HG02678 (cell line): Measurements from ENCODE around the gene TSPYL4.

ENCODE experiments used
- ATAC-seq: cut with Tn5 transposase; IDR thresholded peaks from one replicate; pipeline ENCODE4 v1.9.1; 2021; ENCODE audit warnings: mild to moderate bottlenecking, moderate library complexity; ENCODE audit not compliant: unreplicated experiment

The TSPYL4 gene

DNA sequence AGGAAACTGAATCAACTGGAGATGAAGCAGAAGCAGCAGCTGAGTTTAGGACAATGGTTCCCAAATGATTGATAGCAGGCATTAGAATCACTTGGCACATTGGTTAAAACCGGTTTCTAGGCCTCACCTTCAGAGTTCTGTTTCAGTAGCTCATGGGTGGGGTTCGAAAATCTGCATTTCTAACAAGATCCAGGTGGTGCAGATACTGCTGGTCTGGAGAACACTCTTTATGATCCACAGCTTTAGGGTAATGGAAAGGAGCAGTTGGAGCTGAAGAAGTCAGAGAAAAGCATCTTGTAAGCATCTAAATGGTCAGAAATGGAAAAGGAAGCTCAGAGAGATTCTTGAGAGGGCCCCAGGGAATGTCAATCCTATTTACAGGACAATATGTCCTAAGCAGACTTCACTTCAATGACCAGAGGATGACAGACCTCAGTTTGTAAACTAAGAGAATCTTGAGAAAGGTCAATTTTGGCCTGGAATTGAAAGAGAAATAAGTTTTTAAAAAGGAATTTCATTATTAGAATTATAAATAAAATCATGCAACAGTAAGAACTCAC lies 17.4 kb upstream of the TSPYL4 start:
- ATAC-seq, result no peak

DNA sequence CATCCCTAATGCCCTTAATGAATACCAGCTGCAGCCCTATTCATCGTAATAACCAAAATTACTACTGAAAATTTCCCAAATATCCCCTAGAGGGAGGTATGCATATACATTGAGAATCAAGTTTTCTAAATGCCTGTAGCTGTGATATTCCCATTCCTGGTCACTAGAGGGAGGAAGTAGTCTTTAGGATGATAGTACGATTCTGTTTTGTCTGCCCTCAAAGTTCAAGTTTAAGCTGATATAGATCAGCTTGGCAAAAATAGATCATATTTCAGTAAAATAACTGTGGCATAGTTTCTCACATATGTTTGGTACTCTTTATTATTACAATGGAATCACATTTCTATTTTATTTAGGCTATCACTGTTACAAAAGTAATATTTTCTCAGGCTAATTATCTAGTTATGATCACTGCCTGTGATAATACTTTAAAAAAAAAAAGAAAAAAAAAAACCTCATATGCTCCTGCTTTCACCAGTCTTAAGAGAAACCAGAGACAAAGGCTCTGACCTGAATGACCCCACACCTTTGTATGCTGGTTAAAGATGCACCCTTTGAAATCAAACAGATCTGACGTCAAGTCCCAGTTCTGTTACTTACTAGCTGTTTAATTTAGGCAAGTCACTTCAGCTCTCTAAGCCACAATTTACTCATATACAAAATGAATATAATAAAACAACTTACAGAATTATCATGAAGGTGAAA lies 14.9 kb upstream of the TSPYL4 start:
- ATAC-seq, result peak; percentile 91

DNA sequence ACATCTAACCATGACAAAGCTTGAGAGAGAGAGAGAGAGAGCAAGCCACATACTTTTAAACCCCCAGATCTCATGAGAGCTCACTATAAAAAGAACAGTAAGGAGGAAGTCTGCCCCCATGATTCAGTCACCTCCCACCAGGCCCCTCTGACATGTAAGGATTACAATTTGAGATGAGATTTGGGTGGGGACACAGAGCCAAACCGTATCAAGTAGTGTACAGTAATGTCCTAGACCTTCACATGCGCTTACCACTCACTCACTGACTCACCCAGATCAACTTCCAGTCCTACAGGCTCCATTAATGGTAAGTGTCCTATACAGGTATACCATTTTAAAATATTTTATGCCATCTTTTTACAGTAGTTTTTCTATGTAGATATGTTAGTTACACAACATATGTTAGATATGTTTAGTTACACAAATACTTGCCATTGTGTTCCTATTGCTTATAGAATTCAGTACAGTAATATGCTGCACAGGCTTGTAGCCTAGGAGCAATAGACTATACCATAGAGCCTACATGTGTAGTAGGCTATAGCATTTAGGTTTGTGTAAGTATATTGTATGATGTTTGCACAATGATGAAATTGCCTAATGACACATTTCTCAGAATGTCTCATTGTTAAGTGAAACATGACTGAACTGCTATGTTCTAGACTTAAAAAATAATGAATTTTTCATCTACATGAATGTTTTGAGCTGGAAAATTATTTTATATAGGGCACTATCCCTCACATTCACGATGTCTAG lies 14.1 kb upstream of the TSPYL4 start:
- peak; percentile 15 for ATAC-seq

DNA sequence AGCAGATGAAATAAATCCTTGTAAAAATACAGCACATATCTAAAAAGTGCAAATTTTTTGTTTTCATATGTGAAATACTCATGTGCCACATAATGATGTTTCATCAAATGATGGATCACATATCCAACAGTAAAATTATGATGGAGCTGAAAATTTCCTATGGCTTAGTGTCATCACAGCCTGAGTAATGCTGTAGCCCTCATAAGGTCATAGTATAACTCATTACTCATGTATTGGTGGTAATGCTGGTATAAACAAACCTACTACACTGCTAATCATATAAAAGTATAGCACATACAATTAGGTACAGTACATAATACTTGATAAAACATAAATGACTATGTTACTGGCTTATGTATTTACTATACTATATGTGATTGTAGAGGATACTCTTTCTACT lies 12.9 kb upstream of the TSPYL4 start:
- no peak for ATAC-seq

DNA sequence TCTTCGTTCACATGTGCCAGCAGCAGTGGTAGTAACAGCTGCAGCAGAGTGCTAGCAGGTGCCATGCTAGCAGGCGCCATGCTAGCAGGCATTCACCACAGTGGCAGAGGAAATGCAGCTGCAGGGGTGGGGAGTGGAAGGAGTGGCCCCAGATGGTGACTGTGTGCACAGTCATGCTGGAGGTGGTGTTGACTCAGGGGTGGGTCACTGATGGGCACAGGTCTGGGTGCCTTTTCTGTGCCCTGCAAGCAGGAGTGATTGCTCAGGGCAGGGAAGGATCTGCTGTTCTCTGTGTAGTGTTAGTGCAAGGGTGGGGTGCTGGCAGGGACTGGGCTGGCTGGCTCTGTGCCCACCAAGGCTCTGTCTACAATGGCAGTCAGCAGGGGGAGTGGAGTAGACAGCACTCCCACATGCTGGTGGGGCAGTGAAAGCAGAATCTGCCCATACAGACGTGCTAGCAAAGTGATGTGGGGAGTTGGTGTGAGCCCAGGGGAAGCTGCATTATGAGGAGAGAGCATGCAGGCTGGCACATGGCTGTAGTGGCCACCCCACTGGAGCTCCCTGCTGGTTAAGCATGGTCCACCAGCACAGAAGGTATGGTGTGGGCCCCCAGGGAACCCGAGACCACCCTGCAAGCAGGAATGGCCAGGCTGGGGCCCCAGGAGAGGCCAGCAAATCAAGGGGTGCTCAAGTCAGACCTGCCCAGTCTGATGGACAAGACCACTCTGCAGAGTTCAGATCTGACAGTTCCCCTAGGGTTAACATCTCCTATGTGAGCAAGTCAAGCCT lies 11.4 kb upstream of the TSPYL4 start:
- no peak for ATAC-seq

DNA sequence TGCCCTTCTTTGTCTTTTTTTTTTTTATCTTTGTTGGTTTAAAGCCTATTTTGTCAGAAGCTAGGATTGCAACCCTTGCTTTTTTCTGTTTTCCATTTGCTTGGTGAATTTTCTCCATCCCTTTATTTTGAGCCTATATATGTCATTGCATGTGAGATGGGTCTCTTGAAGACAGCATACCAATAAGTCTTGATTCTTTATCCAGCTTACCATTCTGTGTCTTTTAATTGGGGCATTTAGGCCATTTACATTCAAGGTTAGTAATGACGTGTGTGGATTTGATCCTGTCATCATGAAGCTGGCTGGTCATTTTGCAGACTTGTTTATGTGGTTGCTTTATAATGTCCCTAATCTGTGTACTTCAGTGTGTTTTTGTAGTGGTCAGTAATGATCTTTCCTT lies 9.5 kb upstream of the TSPYL4 start:
- ATAC-seq, result no peak

DNA sequence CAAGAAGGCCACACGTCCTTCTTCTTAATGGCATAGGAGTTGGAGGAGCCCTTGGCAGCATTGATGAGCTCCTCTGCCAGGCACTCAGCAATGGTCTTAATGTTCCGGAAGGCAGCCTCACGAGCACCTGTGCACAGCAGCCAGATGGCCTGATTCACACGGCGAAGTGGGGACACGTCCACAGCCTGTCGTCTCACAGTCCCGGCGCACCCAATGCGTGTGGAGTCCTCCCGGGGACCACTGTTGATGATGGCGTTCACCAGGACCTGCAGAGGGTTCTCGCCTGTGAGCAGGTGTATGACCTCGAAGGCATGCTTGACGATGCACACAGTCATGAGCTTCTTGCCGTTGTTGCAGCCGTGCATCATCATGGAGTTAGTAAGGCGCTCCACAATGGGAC lies 4.6 kb upstream of the TSPYL4 start:
- no peak for ATAC-seq

DNA sequence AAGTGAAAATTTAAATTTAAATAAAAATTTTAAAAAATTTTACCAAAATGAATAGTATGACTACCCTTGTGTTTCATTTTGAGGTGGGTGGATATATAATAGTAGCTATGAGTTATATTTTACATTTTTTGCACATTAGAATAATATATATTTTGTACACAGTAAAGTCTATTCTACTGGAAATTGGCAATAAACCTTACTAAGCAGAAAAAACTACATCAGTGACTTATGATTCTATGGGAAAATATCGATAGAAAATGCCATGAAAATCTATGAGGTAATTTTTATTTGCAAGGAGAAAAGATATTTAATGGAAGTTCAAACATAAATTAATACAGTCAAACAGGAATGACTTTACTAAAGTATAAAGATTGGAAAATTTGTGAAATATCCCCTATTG lies 2.8 kb upstream of the TSPYL4 start:
- no peak for ATAC-seq

DNA sequence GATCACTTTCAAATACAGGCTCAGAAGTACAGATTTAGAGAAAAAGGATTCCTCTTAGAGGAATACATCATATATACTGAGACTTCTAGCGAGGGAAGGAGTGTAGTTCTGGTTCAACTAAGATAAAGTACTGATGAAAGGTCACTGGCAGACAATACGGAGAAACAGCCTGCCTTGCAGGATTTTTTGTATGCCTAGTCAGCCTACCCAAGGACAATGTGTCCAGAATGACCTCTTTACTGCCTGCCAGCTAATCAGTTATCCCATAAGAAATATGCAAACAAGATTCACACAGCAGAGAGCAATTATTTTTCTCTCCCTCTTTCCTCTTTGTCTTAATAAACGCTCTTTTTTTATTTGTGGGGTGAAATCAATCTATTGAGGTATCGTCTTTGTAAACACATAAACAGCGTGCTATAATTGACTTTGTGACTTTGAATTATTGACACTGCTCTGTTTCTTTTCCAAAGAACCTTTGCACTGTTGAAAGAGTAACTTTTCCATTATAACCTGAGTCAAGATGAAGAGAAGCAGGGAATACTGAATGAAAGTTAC lies 1.4 kb upstream of the TSPYL4 start:
- ATAC-seq, result no peak

DNA sequence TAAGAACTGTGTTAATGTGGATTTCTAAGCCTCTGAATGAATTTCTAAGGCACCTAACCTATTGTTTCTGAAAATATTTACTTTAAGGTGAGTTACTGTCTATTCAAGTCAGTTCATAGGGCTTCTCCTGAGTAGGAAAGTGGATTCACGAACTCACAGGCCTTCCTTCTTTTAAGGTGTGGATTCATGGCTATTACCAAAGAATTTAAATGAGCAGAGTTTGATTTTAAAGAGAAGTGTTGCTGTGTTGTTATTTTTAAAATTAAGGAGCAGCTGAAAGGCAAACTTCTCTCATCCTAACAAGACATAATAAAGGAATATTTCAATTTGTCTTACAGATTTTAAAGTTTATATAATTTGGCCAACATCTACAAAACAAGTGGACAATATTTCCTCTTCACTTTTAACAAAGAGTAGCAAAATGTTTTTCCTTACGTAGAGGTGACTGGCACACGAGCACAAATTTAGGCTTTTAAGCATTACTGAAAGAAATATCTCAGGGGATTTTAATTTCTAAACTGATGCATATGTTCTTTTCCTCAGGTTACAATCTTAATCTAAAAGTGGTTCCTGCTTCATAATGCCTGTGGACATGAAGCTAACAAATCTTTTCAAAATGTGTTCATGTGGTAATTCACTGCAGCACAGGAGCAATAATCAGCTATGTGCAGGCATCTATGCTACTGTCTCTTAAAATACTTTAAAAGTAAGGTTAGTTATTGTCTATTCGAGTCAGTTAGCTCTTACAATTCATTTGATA lies 602 bp upstream of the TSPYL4 start:
- ATAC-seq, result peak; percentile 32

DNA sequence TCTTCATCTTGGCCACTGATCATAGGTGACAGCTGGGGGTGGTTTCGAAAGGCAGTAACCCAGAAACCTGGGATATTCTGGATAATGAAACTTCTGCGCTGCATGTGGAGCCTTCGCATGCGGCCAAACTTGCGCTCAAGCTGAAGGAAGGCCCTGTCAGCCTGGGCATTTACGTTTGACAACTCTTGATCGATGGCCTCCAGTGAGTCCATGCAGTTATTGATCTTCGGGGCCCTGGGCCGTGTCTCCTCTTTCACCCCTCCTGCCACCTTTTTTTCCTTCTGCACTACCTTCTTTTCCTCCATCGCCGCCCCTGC lies 729 bp downstream of the TSPYL4 start:
- no peak for ATAC-seq

DNA sequence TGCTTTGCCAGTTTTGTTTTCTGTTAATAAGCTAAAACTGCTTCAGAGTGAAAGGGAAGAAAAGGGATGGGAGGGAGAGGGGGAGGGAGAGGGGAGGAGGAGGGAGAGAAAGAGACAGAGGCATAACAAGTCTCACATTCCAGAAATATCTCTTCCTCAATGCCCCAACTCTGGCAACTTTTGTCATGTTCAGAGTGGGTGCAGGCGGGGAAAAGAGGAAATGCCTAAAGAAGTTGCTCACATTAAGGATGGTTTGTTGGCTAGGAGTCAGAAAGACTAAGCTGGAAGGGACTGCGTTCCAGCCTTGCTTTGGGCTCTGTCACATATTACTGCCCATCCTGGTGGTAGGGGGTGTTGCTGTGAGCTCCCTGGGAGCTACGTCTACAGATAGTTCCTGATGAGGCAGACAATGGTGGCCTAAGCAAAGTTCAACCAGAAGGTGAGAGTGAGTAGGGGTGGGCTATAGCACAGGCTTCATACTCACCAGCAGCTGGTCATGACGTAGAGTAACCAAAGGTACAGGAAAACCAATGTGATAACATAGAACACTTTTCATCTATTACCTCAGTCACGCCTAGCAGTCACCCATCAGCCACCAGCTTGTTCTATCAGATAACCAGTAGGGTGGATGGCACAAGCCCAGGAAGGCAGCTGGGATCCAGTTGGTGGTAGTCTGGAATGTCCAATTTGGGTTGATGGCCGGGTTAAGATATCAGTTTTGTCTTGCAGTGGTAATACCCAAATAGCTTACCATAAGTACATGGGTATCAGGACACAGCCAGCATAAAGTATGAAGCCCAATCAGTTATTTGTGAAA lies 2.1 kb downstream of the TSPYL4 start:
- no peak for ATAC-seq

DNA sequence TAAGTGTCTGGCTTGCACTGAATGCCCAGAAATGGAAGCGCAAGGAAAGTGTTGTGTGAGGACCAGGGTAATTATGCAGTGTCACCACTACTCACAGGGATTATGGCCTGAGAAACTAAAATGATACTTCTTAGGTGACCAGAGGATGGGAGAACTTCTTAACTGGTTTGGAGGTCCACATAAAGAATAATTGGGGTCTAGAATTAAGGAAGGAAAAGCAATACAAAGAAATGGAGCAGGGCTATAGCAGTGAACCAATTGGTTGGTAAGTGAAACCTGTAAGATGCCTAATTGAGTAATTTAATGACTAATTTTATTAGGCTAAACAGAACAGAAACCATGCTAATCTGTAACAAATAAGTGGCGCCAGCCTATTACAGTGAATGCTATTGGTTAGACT lies 5.3 kb downstream of the TSPYL4 start:
- no peak for ATAC-seq

DNA sequence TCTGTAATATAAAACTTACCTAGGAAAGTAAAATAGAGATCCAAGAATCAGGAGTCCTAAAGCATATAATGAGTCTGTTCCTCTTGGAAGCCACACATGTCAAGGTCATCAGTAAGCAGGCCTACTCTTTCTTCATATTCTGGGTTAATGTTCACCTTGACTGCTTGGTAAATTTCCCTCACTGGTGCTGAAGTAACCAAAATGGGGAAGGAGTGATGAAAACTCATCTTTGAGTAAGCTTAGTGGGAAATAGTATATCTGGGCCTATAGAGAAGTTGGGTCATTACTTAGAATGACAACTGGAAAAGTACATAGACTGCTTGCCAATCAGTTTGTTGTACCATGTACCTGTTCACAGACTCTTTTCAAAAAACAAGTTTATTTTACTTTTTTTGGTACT lies 6.6 kb downstream of the TSPYL4 start:
- peak; percentile 45 for ATAC-seq

DNA sequence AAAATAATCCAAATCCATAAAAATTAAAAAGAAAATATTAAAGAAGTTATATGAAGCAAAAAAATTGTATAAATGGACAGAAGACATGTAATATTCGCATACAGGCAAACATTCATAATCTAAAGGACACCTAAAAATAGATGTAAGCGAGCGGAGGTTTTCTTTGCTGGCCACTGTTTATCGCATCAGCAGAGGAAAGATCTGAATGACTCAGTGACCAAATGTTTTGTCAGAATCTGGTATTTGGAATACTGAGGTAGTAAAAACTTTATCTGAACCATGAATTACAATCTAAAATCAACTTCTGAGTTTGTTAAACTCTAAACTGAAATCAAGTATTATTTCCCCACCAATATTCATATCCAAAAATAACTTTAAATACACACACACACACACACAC lies 7.8 kb downstream of the TSPYL4 start:
- ATAC-seq, result no peak

DNA sequence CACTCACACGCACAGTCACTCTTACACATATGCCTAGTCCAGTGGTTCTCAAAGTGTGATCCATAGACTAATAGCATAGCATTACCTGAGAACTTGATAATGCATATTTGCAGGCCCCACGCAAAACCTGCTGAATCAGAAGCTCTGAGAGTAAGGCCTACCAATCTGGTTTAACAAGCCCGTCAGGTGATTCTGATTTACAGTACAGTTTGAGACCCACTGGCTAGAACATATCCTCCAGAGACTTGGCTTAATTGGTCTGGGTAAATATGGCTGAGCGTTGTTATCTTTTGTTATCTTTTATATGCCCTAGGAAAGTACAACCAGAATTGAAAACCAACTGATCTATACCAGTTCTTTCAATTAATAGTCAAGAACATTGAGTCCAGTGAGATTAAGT lies 9.6 kb downstream of the TSPYL4 start:
- no peak for ATAC-seq

DNA sequence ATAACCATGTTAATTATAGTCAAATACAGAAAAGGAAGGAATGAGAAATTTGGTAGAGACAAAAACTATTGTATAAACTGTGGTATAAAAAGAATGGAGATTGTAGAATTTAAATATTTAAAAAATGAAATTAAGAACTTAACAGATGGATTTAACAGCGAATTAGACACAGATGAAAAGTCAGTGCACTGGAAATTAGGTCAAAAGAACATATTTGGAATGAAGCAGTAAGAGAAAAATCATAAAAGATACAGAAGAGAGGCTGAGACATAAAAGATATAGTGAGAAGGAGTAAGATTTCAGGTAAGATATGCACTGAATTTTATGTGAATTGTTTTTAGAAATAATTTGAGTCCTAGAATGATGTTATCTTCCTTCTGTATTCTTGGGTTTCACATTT lies 14.0 kb downstream of the TSPYL4 start:
- ATAC-seq, result no peak

DNA sequence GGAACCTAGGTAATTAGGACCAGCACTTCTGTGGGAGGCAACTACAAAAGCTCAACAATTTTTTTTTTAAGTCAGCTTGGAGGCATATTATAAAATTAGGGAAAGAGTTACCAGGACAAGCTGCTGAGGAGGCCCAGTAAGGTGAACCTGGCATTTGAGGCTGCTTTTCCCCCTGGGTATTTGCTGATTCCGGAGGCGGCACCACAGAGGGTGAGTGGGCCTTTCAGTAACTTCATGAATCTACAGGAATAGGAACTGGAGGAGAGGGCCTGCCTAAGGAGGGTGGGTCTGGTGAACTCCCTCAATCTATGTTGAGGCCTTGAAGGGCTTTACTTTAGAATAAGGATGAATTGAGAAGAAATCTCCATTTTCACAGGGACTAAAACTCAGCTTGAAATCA lies 14.6 kb downstream of the TSPYL4 start:
- ATAC-seq, result no peak

DNA sequence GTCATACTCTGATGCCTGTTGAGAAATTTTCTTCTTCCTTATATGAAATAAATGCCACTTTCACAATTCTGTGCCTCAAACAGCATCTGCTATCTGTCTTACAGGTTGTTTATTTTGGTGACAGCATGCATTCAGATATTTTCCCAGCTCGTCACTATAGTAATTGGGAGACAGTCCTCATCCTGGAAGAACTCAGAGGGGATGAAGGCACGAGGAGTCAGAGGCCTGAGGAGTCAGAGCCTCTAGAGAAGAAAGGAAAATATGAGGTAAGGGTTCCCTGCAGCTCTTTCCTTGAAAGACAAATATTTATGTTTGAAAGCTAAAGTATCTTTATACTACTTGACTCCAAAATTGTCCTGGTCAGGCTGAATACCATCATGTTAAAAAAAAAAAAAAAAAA lies 15.8 kb downstream of the TSPYL4 start:
- ATAC-seq, result no peak

DNA sequence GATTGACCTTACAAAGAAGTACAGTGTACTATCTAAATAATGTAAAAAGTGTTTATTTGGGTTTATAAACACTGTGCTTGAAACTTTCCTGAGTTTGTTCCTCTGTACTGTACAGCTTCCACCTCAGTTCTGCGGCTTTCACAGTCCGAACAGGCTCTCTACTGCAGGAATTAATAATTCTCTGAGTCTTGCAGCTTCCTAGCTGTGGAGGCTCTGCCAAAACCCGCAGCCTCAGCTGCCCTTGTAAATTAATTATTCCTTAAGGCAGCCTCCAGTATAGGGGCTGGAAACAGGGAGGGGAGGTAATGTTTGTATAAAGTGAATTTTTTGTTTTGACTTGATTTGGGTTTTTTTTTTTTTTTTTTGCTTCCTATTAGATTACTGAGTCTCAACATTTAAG lies 19.2 kb downstream of the TSPYL4 start:
- ATAC-seq, result no peak
